Measurements from ENCODE around the gene UBE2Q1.

DNA sequence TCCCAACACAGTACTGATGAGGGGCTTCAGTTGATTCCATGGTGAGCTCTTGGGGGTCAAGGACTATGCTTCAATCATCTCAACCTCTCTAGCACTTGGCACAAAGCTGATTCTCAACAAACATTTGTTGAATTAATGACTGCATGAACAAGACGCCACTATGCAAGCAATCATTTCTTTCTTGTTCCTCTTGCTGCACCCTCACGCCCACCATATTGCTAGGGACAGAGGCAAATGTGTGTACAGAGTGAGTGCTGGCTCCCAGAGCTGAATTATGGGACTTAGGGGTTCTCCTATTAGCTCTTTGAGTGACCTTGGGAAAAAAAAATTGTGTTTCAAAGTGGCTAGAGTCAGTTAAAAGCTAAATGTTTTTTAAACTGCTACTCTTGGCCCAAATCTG is 47.1 kb upstream of the UBE2Q1 start:
- TF ChIP-seq POLR2AphosphoS5 (IDR thresholded peaks at IDR 0.05; ENCODE audit: low read depth, low read length) (no peak), POLR2A (IDR thresholded peaks at IDR 0.05; ENCODE audit: low read depth, low read length) (no peak; the same call in 1 of the 2 replicates), TAF1 (IDR thresholded peaks at IDR 0.05; ENCODE audit: borderline replicate concordance, low read depth, low read length) (no peak)

Data from GM12892 (cell line).